Skin of body (tissue), 2 donors: ENCODE measurements around the gene SNX32. TPM values are rescaled to one million over a fixed set of nuclear protein-coding genes. Genes with fewer than 3 reads are reported as not detected.

Experiments
- DNase-seq: peaks from one replicate; lab custom pipeline; 2025; lab: John Stamatoyannopoulos, UW
- total RNA-seq: library from RNA; depleted of rRNA; stranded (reverse); fragments of >200 nt; gene quantifications from one replicate; pipeline ENCODE4 v1.2.3, GENCODE V29; 2014

SNX32 gene
- total RNA-seq, result 1.4 TPM

DNA sequence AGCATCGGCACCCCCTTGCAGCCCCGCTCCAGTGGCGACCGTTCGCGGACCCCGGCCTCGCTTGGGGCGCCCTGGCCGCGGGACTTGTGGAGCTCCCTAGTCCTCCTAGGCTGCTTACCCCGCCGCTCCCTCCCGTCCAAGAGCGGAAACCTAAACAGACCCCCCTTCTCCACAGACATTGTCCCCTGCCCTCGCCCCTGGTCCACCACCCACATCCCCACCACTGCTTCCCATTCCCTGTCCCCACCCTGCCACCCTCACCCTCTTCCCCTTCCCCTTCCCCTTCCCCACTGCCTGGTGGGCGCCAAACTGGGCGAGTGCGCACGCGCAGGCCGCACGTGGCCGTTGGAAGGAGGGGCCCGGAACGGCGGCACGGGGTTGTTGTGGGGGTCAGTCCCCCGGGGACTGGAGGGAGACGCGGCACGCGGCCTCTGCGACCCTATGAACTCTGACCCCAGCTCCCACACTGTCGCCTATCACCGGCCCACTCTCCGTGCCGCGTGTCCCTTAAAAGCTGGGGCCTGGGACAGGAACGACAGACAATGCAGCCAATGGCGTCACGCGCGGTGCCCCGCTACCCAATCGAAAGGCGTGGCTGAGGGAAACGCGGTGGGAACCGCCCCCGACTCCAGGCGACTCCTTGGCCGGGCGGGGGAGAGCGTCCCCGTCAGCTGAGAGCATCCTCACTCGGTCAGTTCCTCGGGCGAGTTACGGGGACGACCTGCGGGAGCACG lies at the start of gene SNX32:
Gene SNX32, plus strand, starts transcription at position 667 of the 734 bp plus-strand sequence. CDS start 103 bp downstream, outside the sequence.
- peak; percentile 90 for DNase-seq

DNA sequence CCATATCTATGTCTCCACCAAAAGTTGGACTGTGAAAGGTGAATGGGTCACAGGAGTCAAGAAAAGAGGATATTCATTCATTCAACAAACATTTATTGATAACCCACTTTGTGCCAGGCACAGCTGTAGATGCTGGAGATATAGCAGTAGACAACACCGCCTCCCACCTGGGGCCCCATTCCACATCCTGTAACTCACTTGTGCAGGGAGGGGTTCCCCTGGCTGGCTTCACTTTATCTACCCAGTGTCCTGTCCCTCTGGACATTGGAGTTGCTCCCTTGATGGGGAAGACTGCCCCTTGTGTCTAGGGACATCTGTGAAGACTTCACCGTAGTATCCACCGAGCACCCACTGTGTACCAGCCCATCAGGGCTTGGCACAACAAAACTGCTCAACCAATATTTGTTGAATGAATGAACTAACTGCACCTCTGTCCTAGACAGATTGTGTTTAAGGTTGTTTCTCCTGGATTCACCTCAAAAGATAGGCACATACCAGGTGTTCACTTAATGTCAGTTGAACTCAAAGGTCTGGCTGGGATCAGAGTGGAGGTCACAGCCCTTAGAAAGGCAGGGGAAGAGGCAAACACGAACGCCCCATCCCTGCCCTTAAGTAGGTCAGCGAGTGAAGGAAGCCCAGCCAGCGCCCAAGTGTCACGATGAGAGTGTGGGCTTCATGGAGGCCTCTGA lies 48.3 kb upstream of the SNX32 start:
- DNase-seq, result no peak

DNA sequence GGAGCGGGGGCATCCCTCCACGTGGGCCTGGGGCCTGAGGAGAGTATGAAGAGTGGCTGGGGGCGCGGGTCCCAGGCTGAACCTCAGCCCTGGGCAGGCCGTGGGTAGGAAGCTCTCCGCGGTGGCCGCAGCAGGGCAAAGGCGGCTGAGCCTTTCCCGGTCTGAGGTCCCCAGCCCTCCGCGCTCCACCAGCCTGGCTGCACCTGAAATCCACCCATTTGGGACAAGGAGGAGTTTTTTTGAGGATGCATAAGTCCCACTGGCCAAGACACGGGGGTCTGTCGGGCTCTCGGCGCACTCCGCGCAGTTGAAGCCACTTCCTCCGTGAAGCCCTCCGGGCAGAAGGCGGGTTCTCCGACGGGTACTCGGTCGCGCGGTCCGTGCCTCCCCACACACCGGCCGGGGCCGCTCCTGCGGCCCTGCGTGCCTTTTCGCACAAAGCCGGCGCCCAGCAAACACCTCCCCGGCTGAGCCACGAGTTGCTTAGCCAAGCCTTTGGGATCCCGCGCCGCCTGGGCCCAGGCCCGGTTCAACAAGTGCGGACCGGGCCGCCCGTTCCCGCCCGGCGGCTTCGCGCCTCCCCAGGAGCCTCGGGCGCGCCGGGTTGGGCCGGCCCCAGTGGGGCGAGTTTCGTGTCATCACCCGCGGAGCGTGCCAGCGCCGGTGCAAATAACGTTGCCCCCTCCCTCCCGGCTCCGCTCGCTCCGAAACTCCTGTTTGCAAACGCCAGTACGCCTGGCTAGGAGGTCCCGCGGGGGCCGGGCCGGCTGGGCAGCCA lies 47.6 kb upstream of the SNX32 start:
- no peak for DNase-seq

DNA sequence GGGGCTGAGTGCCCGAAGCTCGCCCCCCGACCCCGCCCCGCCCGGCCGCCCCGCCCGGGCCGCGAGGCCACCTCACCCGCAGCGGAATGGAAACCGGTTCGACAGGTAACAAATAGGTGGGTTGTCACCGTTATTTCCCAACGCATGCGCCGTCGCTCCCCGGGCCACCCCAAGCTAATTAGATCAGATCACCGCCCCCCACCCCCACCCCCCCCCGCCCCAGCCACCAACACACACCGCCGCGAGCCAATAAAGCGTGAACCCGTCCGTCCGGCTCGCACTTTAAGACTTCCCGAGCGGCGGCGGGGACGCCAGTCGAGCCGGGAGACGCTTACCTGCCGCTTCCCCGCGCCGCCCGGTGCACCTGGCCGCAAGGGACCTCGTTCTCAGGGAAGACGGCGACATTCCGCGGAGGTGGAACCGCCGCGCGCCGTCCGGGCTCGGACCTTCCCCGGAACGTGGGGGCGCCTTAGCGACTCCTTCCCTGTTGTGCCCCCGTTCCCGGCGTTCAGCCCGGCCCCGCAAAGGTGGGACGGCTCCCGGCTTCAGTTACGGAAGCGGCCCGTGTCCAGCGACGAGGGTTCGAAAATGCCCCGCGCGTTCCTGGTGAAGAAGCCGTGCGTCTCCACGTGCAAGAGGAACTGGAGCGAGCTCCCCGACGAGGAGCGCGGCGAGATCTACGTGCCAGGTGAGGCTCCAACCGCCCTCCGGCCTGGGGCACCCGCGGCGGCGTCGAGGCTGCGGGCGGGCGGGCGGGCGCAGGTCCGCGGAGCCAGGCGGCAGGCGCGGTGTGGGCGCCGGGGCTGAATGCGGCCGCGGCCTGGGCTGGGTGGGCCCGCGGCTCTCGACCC lies 46.8 kb upstream of the SNX32 start, which contains the start of gene OVOL1:
Gene OVOL1, plus strand, starts transcription at position 278 of the 851 bp plus-strand sequence. Its CDS starts 311 bp downstream, at position 589.
- no peak for DNase-seq

DNA sequence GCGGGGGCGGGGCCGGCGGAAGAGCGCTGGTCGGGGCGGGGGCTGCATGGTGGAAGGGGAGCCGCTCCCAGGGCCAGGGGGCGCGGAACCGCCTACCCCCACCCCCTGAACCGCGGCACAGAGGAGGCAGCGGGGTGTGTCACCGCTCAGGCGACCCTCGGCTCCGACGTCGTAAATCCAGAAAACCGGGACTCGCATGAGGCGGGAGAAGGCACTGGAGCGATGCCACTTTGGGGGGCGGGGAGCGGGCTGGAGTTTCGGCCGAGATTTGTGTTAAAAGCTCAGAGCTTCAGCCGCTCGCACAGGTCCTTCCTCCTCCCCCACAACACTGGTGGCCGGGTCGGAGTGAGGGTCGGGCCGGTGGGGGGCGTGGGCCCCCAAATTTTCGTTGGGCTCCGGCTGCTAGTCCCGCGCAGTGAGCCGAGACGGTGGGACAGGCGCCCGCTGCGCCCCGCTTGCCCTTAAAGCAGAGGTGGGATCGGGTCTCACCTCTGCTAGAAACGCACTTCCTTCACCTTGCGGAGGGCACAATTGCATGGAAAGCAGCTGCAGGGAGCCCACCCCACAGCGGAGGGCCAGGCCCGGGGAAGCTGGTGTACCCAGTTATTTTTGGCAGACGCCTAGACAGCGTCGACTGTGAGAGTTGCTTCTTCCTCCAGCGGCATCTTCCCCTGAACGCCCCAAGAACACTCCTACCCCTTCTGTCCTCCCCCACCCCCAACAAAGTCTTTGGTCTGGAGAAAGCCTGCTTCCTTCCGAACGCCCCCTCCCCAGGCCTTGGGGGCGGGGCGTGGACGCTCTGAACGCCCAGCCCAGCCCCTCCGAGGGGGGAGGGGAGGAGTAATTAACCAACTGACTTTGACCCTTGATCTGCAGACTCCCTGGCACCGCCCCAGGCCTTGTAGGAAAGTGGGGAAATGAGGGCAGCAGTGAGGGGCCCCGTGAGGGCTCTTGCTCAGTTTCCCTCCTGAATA lies 45.8 kb upstream of the SNX32 start:
- no peak for DNase-seq

DNA sequence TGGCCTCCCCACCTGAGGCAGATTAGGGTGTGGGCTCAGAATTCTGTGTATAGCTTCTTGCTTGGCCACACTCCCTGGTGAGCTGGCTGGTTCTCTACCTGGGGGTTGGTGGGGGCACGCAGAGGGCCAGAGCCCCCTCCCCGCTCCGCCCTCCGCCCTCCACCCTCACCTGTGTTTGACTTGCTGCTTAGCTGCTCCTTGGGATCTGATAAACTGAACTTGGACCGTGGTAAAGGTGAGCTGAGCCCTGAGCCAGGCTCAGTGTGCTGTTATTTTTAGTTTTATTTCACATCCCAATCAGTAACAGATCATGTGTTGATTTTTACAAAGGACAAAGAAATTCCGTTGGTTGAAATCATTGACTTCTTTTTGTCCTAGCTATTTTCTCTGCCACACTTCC lies 44.9 kb upstream of the SNX32 start:
- DNase-seq, result no peak

DNA sequence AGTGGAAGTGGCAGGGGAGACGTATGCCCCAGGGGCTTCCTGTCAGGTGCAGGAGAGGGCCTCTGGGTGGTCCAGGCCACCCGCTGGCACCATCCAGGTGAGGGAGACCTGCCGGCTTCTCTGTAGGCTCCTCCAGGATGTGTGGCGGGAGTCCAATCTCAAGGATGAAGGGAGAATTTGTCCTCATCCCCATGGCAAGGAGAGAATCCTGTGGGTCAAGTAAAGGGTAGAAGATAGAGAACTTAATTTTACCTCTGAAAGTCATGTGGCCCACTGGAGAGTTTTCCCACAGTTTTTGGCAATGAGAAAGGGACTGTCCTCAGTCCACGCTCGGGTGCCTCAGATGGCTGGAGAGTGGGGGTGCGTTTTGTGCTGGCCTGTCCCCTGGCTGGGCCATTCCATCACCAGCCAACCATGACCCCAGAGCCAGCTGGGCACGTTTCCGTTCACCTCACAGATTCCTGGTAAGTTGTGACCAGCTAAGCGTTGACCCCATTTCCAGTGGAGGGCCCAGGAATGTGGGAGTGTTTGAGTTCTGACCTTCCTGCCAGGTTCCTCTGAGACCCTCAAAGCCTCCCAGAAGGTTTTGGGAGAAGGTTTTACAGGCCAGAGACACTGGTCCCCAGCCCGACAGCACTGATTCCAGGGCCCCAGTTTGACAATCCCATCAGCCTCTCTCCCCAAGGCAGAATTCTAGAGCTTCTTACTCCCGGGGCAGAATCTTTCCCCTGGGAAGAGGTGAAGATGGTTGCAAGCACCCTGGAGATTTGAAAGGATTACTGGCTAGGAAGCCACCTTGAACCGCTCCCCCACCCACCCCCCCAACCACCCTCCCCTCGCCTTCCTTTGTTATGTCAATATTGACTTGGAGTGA lies 44.3 kb upstream of the SNX32 start:
- no peak for DNase-seq

DNA sequence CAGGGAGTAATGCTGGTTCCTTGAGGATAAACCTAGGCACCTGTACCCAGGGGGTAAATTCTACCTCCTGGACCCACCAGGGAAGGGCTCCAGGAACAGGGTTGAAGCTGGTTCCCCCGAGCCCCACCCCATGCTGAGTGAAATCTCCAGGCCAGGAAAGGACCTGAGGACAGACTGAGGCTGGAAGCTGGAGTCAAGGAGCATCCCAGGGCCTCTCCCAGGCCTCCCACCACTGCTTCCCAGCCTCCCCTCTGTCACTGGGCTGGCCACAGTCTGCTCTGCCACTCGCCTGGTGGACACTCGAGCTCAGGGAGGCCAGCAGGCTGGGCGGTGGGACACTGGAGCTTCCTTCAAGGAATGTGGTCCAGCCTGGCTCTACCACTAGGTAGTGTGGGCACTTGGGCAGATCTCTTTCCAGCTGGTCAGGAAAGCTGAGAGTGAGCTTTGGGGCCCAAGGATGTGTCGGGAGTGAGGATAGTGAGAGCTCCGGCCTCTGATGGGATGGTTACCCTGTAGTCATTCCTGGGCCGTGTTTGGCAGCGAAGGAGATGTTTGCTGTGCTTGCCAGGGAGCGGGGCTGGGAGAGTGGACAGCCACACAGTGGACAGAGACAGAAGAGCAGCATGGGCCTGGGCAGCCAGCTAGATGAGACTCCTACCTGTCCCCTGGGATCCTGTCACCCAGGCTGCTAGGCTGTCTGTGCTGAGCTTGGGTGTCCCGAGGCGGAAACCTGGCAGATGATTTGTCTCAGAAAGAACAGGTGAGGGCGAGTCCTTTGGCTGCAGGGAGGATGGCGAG lies 43.5 kb upstream of the SNX32 start:
- DNase-seq, result no peak

DNA sequence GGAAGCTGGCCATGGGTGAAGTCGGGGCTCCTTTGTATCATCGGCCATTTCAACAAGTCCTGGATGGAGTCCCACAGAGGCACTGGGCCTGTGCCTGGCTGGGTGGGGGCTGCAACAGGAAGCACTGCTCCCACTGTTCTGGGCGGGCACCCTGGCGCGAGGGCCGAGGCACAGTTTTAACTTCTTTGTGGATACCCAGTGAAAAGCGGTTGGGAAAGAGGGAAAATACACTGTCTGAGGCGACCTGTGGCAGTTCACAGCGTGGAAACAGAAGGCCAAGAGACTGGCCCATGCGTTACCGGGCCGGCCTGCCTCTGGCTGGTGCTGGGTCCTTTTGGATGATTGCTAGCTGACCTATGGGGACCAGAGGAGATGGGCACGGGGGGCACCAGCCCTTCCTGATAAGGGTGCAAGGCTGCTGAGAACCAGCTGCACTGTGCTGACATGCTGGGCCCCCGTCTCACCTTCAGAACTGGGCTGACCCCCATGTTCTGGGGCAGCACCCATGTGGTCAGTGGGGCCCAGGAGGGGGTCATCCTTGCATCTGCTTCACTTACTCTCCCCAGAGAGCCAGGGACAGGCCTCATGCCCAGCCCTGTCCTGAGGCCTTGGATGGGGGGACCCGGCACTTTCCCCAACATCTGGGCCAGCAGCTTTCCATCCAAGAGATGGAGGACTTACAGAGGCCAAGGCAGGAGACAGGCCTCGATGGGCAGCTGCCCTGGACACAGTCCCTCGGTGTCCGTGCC lies 42.7 kb upstream of the SNX32 start:
- DNase-seq, result no peak

DNA sequence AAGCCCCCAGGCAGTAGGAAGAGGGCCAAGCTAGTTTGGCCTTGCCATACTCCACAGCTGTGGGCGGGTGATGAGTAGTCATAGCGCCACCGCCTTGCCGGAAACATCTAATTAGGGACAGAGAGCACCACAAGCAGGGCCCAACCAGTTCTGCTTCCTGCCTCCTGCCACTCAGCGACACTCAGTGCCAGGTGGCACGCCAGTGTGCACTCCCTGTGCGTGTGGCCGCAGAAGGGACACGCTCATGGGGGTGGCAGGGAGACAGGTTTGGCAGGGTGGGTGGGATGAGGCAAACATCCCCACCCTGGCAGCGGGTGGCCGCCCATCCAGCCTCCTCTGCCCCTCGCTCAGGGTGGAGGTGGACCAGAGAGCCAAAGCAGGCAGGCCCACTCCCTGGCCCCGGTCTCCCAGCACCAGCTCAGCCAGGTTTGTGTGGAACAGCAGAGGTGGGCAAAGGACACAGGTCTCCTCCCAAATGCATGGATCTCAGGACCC lies 42.0 kb upstream of the SNX32 start:
- DNase-seq, result no peak

DNA sequence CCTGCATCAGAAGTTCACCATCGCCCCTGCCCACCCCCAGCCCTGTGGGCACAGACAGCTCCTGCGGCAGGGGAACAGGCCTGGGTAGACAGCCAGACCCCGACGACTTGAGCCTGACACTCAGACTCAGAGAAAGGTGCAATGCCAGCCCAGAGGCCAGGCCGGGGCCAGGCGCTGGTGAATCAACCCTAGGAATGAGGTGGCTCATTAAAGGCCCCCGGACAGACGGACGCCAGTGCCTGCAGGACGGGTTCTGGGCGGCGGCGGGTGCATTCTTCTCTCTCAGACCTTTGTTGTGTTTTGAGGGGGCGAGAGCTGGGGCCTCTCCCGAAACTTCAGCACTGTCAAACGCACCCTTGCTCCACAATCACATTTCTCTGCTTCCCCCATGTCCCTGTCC lies 41.3 kb upstream of the SNX32 start:
- DNase-seq, result no peak

DNA sequence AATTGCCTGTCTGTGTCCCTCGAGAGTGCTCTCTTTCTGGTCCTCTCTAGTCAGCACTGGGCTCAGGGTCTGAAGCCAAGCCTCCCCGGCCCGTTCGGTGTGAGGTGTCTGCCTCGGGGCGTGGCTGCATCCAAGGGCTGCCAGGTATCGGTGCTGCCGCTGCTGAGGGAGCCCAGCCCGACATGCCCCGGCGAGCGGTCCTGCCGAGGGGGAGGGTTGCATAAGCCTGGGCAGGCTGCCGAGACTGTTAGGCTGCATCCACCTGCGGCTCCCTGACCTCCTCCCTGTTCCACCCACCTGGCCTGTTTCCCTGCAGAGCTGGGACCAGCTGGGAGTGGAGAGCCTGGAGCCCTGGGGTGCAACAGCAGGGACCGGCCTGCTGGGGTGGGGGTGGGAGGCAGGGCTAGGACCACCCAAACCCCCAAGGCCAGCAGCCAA lies 40.6 kb upstream of the SNX32 start:
- DNase-seq, result no peak

DNA sequence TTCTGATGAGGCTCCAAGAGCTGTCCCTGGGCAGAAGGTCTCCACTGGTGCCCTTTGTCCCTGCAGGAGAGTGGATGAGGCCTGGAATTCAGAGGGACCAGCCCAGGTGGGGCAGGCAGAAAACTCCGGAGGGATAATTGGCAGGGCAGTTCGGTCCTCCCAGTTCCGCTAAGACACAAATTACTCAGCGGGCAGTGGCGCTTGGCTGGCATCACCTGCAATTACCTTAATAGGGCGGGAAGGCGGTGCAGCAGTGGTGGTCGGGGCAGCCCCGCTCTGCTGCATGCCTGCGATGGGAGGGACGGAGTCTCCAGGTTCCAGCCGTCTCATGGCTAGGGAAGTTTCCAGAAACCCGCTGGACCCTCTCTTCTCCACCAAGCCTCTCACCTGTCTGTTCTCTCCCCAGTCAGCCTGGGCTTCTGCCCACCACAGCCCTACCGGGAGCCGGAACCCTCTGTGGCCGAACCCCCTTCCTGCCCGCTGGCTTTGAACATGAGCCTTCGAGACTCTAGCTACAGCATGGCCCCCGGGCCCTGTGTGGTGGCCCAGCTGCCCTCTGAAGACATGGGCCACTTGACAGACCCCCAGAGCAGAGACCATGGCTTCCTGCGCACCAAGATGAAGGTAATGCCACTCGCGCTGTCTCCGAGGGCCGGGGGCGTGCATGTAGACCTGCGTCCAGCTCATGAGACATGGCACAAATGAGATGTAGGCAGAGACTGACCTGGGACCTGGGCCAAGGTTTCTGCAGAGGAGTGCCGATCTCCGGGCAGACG lies 40.0 kb upstream of the SNX32 start:
- DNase-seq, result no peak

DNA sequence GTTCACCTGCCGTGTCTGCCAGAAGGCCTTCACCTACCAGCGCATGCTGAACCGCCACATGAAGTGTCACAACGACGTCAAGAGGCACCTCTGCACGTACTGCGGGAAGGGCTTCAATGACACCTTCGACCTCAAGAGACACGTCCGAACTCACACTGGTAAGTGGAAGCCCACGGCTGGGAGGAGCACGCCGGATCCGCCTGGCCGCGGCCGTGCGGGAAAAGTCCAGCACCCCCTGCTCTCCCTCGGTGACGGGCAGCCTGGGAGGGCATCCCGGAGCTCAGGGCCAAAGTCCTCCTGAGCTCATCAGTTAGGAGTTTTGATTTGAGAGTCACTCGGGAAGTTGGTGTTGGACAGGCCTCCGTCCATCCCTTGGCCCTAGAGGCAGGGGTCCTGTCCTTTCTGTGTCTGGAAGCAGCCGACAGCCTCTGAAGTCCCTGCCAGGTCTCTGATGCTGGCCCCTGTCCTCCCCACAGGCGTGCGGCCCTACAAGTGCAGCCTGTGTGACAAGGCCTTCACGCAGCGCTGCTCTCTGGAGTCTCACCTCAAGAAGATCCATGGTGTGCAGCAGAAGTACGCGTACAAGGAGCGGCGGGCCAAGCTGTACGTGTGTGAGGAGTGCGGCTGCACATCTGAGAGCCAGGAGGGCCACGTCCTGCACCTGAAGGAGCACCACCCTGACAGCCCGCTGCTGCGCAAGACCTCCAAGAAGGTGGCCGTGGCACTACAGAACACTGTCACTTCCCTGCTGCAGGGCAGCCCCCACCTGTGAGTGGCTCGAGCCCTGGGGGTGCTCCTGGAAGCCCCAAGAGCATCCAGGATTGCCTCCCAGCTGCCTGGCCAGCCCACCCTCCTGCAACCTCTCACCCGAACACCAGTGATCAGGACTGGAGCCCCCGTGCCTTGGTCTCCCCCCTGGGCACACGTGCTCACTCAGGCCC lies 38.9 kb upstream of the SNX32 start:
- DNase-seq, result no peak
